Retinal pigment epithelial cell (primary cell): ENCODE data around the gene PLXNC1.
A peak's percentile ranks its signal among the peaks of the same experiment; 100 is the strongest.

Experiments
- DNase-seq: peaks from one replicate; pipeline ENCODE4 v3.0.0-alpha.2; 2010; ENCODE audit warnings: low read depth
- H3K4me3 ChIP-seq: 2 replicates; pipeline ENCODE4 v1.5.1; 2011; ENCODE audit warnings: mild to moderate bottlenecking, low read length, control low read depth, moderate library complexity
- CTCF ChIP-seq: conservative IDR thresholded peaks from 2 replicates; pipeline ENCODE4 v1.5.1; 2011; ENCODE audit warnings: low read depth, low read length, control low read depth, inconsistent platforms

Gene PLXNC1

GRCh38 chr12:94147991-94148738, at the start of gene PLXNC1:
Gene PLXNC1, plus strand, starts transcription at chr12:94148577. Its CDS starts 395 bp downstream, at chr12:94148972.
- H3K4me3 ChIP-seq: peak within 1 kb of the TSS; percentile 40
- no peak for DNase-seq

GRCh38 chr12:94099191-94099590, 49.2 kb upstream of the PLXNC1 start:
- DNase-seq: no peak
- H3K4me3 ChIP-seq: no peak overlapping the region
- TF ChIP-seq CTCF: no peak

More at GRCh38 chr12:94147991-94148738, at the start of gene PLXNC1:
- no peak for TF ChIP-seq CTCF

- DNase-seq: no peak
Observed at GRCh38 chr12:94099632-94100031, 48.7 kb upstream of the PLXNC1 start.

GRCh38 chr12:94100211-94100627, 48.2 kb upstream of the PLXNC1 start:
- no peak for TF ChIP-seq CTCF
- no peak for DNase-seq
- no peak overlapping the region for H3K4me3 ChIP-seq

More at GRCh38 chr12:94099632-94100031, 48.7 kb upstream of the PLXNC1 start:
- TF ChIP-seq CTCF: no peak
- no peak overlapping the region for H3K4me3 ChIP-seq

- peak overlapping the region; percentile 60 for H3K4me3 ChIP-seq
- DNase-seq: no peak
Observed at GRCh38 chr12:94100990-94101737, 47.2 kb upstream of the PLXNC1 start.

More at GRCh38 chr12:94100990-94101737, 47.2 kb upstream of the PLXNC1 start:
- peak; percentile 74 for TF ChIP-seq CTCF
